Measurements from ENCODE around the gene ALAD. TPM values are rescaled to one million over a fixed set of nuclear protein-coding genes. Genes with fewer than 3 reads are reported as not detected.

Gene ALAD
- total RNA-seq, 4 donors from 2014 or later, result 8.9 to 16.2 (median 12.3) TPM

DNA sequence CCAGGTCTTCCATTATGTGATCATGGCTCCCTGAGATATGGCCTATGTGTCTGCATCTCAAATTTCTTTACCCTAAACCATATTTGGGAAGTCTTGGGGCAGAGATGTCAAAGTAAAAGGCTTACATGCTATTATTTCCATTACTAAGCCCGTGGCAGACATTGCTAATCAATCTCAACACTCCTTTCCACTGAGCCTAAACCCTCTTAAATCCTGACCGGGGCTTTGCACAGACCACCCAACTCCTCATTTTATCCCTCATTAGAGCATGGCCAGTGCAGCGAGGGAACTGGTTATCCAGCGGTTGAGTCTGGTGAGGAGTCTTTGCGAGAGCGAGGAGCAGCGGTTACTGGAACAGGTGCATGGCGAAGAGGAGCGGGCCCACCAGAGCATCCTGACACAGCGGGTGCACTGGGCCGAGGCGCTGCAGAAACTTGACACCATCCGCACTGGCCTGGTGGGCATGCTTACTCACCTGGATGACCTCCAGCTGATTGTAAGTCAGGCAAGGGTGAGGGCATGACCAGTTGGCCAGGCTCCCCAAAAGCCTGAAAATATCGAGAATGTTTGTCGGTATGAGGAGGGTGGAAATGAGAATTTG is 40.7 kb downstream of the ALAD start:
- no peaks in the 10 kb centered on the region for H3K4me1 ChIP-seq
- H3K4me3 ChIP-seq, result no peak overlapping the region
- intact Hi-C loops (cut with DNase I; ENCODE audit: low total_unique reads), result no loop called here
- no peaks in the 10 kb centered on the region for H3K9me3 ChIP-seq
- H3K27ac ChIP-seq, result no peak overlapping the region
- no peaks in the 10 kb centered on the region for H3K27me3 ChIP-seq
- H3K36me3 ChIP-seq, result no peaks in the 10 kb centered on the region
- DNase-seq (no peak), ATAC-seq (no peak)
- in situ Hi-C loops (cut with MboI; ENCODE audit: low sequenced_read_pairs in 4 of 4), result no loop called here
- no peak for TF ChIP-seq POLR2A (IDR thresholded peaks at IDR 0.05)
- TF ChIP-seq, protein P1, sequence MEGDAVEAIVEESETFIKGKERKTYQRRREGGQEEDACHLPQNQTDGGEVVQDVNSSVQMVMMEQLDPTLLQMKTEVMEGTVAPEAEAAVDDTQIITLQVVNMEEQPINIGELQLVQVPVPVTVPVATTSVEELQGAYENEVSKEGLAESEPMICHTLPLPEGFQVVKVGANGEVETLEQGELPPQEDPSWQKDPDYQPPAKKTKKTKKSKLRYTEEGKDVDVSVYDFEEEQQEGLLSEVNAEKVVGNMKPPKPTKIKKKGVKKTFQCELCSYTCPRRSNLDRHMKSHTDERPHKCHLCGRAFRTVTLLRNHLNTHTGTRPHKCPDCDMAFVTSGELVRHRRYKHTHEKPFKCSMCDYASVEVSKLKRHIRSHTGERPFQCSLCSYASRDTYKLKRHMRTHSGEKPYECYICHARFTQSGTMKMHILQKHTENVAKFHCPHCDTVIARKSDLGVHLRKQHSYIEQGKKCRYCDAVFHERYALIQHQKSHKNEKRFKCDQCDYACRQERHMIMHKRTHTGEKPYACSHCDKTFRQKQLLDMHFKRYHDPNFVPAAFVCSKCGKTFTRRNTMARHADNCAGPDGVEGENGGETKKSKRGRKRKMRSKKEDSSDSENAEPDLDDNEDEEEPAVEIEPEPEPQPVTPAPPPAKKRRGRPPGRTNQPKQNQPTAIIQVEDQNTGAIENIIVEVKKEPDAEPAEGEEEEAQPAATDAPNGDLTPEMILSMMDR (IDR thresholded peaks at IDR 0.05 in 4 of 5, conservative IDR thresholded peaks at IDR 0.05 in 1 of 5), result no peak

DNA sequence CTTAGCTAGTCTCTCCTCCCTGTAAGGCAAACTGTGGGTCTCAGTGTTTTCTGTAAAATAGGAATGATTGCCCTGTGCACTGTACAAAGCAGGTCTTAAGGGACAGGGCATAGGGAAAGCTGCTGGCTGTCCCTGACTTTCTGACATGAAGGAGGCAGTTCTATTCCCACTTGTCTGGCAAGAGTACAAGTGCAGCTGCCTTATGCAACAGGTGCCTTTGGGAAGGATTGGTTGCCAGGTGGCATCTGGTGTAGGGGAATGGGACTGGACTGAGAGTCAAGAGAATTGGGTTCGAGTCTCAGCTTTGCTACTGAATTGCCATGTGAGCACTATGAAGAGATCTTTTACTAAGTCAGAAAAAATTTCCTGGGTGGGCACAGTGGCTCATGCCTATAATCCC is 41.7 kb downstream of the ALAD start:
- in situ Hi-C loops (cut with MboI; ENCODE audit: low sequenced_read_pairs in 4 of 4) (no loop called here), intact Hi-C loops (cut with DNase I; ENCODE audit: low total_unique reads) (no loop called here)
- H3K4me3 ChIP-seq, result no peak overlapping the region
- H3K9me3 ChIP-seq, result no peaks in the 10 kb centered on the region
- TF ChIP-seq POLR2A (IDR thresholded peaks at IDR 0.05), result no peak
- TF ChIP-seq, protein P1 (IDR thresholded peaks at IDR 0.05 in 4 of 5, conservative IDR thresholded peaks at IDR 0.05 in 1 of 5), result no peak
- peaks cover 0 to 1% (median 0%) of the 10 kb centered on the region in 3 donors for H3K27me3 ChIP-seq
- no peaks in the 10 kb centered on the region for H3K4me1 ChIP-seq
- H3K36me3 ChIP-seq, result no peaks in the 10 kb centered on the region
- ATAC-seq (no peak), DNase-seq (no peak)
- no peak overlapping the region for H3K27ac ChIP-seq

GRCh38 chr9:113356686-113357292 is 44.3 kb downstream of the ALAD start:
- Histone ChIP-seq H3K27me3 (peaks cover 6 to 18% (median 6%) of the 10 kb centered on the region in 3 donors), H3K27ac (no peak overlapping the region), H3K4me3 (no peak overlapping the region), H3K36me3 (no peaks in the 10 kb centered on the region), H3K9me3 (no peaks in the 10 kb centered on the region), H3K4me1 (no peaks in the 10 kb centered on the region)
- intact Hi-C loops (cut with DNase I; ENCODE audit: low total_unique reads), result no loop called here
- in situ Hi-C loops (cut with MboI; ENCODE audit: low sequenced_read_pairs in 4 of 4), result no loop called here
- ATAC-seq, result no peak
- DNase-seq, result no peak
- TF ChIP-seq, protein P1 (IDR thresholded peaks at IDR 0.05 in 4 of 5, conservative IDR thresholded peaks at IDR 0.05 in 1 of 5), result no peak
- no peak for TF ChIP-seq POLR2A (IDR thresholded peaks at IDR 0.05)

DNA sequence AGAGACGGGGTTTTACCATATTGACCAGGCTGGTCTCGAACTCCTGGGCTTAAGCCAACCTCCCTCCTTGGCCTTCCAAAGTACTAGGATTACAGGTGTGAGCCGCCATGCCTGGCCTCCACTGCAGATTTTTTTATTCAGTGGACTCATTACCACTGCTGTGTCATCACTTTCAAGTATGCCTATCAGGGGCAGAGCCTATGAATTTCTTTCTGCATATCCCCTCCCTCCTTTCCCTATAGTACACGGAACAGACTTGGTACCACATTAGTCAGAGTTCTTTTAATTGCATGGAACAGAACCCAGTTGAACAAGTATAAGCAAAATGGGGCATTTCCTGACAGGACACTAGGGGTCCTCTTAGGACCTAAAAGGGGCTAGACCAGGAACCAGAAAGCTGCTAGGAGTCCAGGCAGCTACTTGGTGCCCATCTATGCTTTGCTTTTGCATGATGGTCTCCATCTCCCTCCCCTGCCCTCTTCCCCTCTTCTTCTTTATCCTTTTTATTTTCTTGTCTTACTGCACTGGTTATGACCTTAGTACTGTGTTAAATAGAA is 46.0 kb downstream of the ALAD start:
- TF ChIP-seq, protein P1 (IDR thresholded peaks at IDR 0.05 in 4 of 5, conservative IDR thresholded peaks at IDR 0.05 in 1 of 5), result no peak
- TF ChIP-seq POLR2A (IDR thresholded peaks at IDR 0.05), result no peak
- H3K27ac ChIP-seq, result no peak overlapping the region
- H3K4me1 ChIP-seq, result peaks cover 3% of the 10 kb centered on the region in 2 donors
- H3K27me3 ChIP-seq, result peaks cover 18 to 34% (median 23%) of the 10 kb centered on the region in 3 donors
- DNase-seq (no peak), ATAC-seq (no peak)
- H3K9me3 ChIP-seq, result no peaks in the 10 kb centered on the region
- intact Hi-C loops (cut with DNase I; ENCODE audit: low total_unique reads), result no loop called here
- no peak overlapping the region for H3K4me3 ChIP-seq
- no peaks in the 10 kb centered on the region for H3K36me3 ChIP-seq
- in situ Hi-C loops (cut with MboI; ENCODE audit: low sequenced_read_pairs in 4 of 4), result no loop called here

Data from gastrocnemius medialis (tissue), 4 donors.